SK-N-SH treated with all-trans-retinoic acid at 6 μM for 48 hours (cell line): ENCODE results near the gene PARD3.

Experiments used
- ARNTL ChIP-seq: fragments of 450-650 bp; formaldehyde crosslinking; IDR thresholded peaks from 2 replicates; pipeline ENCODE4 v1.5.0; 2020; ENCODE audit warnings: low read depth, mild to moderate bottlenecking, moderate library complexity, borderline replicate concordance
- CSDC2 ChIP-seq: fragments of 250-450 bp; sonication (Bioruptor Pico); IDR thresholded peaks from 2 replicates; pipeline ENCODE4 v1.5.0; 2020; ENCODE audit warnings: mild to moderate bottlenecking, moderate library complexity
- CSRNP3 ChIP-seq: fragments of 250-450 bp; sonication (Bioruptor Pico); IDR thresholded peaks from 2 replicates; pipeline ENCODE4 v1.5.1; 2021; ENCODE audit warnings: mild to moderate bottlenecking, moderate library complexity
- ESRRG ChIP-seq: fragments of 250-450 bp; sonication (Bioruptor Pico); IDR thresholded peaks from 2 replicates; pipeline ENCODE4 v1.6.1; 2021; ENCODE audit warnings: mild to moderate bottlenecking
- GLIS3 ChIP-seq: fragments of 250-450 bp; sonication (Bioruptor Pico); IDR thresholded peaks from 2 replicates; pipeline ENCODE4 v1.5.0; 2020; ENCODE audit warnings: mild to moderate bottlenecking, moderate library complexity
- ISL1 ChIP-seq: fragments of 250-450 bp; sonication (Bioruptor Pico); IDR thresholded peaks from 2 replicates; pipeline ENCODE4 v2.1.2; 2022; ENCODE audit warnings: mild to moderate bottlenecking, moderate library complexity
- PATZ1 ChIP-seq: fragments of 250-450 bp; sonication (Bioruptor Pico); IDR thresholded peaks from 2 replicates; pipeline ENCODE4 v1.8.0; 2020; ENCODE audit warnings: mild to moderate bottlenecking, moderate library complexity, borderline replicate concordance
- PPARA ChIP-seq: fragments of 250-450 bp; sonication (Bioruptor Pico); IDR thresholded peaks from 2 replicates; pipeline ENCODE4 v1.5.0; 2020; ENCODE audit warnings: mild to moderate bottlenecking, borderline replicate concordance
- RARB ChIP-seq: fragments of 250-450 bp; sonication (Bioruptor Pico); IDR thresholded peaks from 2 replicates; pipeline ENCODE4 v1.8.0; 2021; ENCODE audit warnings: mild to moderate bottlenecking, moderate library complexity
- ZC3H10 ChIP-seq: fragments of 250-450 bp; sonication (Bioruptor Pico); IDR thresholded peaks from 2 replicates; pipeline ENCODE4 v1.5.1; 2021; ENCODE audit warnings: mild to moderate bottlenecking, moderate library complexity
- ZFP3 ChIP-seq: fragments of 250-450 bp; sonication (Bioruptor Pico); IDR thresholded peaks from 2 replicates; pipeline ENCODE4 v1.5.0; 2020; ENCODE audit warnings: mild to moderate bottlenecking, moderate library complexity
- ZFP30 ChIP-seq: fragments of 450-650 bp; formaldehyde crosslinking; IDR thresholded peaks from 2 replicates; pipeline ENCODE4 v1.5.0; 2022; ENCODE audit warnings: mild to moderate bottlenecking, moderate library complexity
- ZNF70 ChIP-seq: fragments of 450-650 bp; formaldehyde crosslinking; IDR thresholded peaks from 2 replicates; pipeline ENCODE4 v1.5.0; 2020; ENCODE audit warnings: mild to moderate bottlenecking, moderate library complexity
- ZNF8 ChIP-seq: fragments of 450-650 bp; formaldehyde crosslinking; IDR thresholded peaks from 2 replicates; pipeline ENCODE4 v1.5.0; 2020; ENCODE audit warnings: mild to moderate bottlenecking, moderate library complexity

GRCh38 chr10:34817586-34817985, 2.5 kb upstream of the PARD3 start:
- TF ChIP-seq PPARA: no peak
- no peak for TF ChIP-seq ZNF70 (CRISPR knock-in tag)
- no peak for TF ChIP-seq PATZ1
- no peak for TF ChIP-seq ZNF8 (CRISPR knock-in tag)
- TF ChIP-seq ISL1 (CRISPR knock-in tag): no peak
- TF ChIP-seq RARB (CRISPR knock-in tag): no peak
- TF ChIP-seq GLIS3 (CRISPR knock-in tag): no peak
- TF ChIP-seq CSDC2 (CRISPR knock-in tag): no peak
- TF ChIP-seq ESRRG: no peak
- no peak for TF ChIP-seq ZFP3
- TF ChIP-seq ZFP30 (CRISPR knock-in tag): no peak
- TF ChIP-seq CSRNP3 (CRISPR knock-in tag): no peak
- no peak for TF ChIP-seq ZC3H10
- TF ChIP-seq ARNTL: no peak
